GM18909 (cell line): Measurements from ENCODE around the gene RIPPLY3.
A peak's percentile ranks its signal among the peaks of the same experiment; 100 is the strongest.
"Not testable (repeated sequence)": the region's sequence is repeated elsewhere in the genome, so short reads cannot be mapped to it uniquely, and the experiment has no call there.

Experiments used
- ATAC-seq: cut with Tn5 transposase; IDR thresholded peaks from one replicate; pipeline ENCODE4 v1.9.1; 2021; ENCODE audit warnings: mild to moderate bottlenecking; ENCODE audit not compliant: unreplicated experiment, poor library complexity

RIPPLY3 gene

GRCh38 chr21:36980280-36981048, 26.0 kb upstream of the RIPPLY3 start:
- ATAC-seq = no peak

DNA sequence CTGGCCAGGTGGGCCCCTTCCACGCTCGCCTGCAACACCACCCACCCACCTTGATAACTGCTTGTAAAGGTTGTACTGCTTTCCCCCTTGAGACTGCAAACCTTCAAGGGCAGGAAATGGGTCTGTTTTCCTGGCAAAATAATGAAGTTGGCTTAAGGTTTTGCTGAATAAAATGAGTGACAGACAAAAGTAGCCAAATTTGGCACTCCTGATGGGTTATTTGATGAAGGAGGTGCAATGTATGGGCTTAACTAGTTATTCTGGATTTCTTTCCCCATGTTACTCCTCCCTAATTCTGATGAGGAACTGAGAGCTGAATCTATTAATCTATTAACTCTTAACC, 25.5 kb upstream of the RIPPLY3 start:
- no peak for ATAC-seq

- no peak for ATAC-seq
These were observed 24.4 kb upstream of the RIPPLY3 start for GRCh38 chr21:36981977-36982700.

DNA sequence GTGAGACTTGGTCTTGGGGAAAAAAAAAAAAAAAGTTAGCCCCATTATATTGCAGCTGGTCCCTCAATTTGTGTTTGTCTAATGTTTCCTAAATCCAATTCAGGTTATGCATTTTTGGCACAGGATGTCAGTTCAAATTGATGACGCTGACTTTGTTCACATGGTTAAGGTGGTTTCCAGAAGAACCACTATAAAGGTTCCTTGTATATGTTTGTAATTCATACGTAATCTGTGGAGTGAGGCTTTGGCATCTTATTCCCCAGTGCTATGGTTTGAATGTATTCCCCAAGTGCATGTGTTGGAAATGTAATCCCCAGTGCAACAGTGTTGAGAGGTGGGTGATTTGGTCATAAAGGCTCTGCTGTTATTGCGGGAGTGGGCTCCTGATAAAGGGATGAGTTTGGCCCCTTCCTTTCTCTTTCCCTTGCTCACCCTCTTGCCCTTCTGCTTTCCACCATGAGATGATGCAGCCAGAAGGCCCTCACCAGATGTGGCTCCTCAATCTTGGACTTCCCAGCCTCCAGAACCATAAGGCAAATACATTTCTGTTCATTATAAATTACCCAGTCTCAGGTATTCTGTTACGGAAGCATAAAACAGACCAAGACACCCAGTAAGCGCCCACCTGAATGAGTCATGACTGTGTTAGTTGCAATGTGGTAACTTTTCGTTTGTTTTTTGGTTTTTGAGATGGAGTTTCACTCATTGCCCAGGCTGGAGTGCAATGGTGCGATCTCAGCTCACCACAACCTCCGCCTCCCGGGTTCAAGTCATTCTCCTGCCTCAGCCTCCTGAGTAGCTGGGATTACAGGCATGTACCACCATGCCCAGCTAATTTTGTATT, 20.5 kb upstream of the RIPPLY3 start:
- ATAC-seq = no peak

GRCh38 chr21:36987845-36988244, 18.7 kb upstream of the RIPPLY3 start:
- ATAC-seq = no peak

DNA sequence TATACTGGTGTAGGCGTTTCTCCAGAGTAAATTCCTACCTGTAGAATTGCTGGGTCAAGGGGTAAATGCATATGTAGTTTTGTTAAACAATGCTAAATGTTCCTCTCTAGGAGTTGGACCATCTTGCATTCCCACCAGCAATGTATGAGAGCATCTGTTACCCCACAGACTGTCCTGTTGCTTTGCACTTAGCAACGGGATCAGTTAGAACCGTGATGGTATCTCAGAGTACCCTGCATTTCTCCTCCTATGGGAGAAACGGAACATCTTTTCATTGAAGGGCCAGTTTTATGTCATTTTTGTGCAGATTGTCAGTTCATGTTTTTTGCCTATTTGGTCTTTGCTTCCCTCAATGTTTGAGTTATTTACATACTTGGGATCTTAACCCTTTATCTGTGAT, 18.0 kb upstream of the RIPPLY3 start:
- ATAC-seq = no peak

GRCh38 chr21:36989199-36989698, 17.3 kb upstream of the RIPPLY3 start:
- ATAC-seq = not testable (repeated sequence)

- ATAC-seq = peak; percentile 93
These were observed 16.6 kb upstream of the RIPPLY3 start for GRCh38 chr21:36989699-36990507.

DNA sequence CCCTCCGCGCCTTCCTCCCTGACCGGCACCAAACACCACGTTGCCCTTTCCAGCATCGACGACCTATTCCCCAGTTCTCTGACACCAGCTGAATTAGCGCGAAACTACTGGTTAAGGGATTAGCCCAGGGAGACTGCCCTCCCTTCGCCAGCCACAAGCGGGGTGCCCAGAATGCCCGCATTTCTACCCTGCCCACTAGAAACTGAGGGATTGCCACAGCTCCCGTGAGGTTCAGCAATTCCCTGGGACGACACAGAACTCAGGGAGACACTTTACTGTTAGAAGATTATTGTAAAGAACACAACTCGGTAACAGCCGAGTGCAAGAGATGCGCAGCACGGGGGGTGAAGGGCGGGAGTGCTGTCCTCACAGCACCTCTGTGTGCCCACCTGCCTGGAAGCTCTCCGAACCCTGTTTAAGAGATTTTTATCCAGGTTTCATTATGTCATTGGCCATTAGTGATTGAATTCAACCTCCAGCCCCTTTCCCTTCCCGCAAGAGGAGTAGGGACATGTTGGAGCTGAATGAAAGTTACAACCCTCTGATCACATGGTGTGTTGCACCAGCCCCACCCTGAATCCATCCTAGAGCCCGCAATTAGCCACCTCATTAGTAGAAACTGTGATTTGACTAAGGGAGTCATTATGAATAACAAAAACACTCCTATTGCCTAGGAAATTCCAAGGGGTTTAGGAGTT, 15.8 kb upstream of the RIPPLY3 start:
- no peak for ATAC-seq

DNA sequence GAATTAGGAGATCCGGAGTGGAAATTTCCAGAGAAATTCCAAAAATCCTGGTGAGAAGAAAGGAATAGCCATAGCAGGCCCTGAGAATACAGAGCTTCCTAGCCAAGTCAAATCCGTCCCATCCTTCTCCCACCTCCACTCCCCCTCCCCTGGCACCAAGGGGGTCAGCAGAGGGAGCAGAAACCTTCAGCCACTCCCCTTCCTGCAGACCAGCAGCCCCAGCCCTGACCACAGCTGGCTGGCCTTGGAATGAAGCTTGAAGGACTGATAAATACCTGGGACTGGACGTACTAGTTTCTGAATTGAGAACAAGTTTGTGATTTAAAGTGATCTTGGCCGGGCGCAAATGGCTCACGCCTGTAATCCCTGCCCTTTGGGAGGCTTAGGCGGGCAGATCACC, 13.8 kb upstream of the RIPPLY3 start:
- no peak for ATAC-seq

- no peak for ATAC-seq
These were observed 11.9 kb upstream of the RIPPLY3 start for GRCh38 chr21:36994501-36995158.

DNA sequence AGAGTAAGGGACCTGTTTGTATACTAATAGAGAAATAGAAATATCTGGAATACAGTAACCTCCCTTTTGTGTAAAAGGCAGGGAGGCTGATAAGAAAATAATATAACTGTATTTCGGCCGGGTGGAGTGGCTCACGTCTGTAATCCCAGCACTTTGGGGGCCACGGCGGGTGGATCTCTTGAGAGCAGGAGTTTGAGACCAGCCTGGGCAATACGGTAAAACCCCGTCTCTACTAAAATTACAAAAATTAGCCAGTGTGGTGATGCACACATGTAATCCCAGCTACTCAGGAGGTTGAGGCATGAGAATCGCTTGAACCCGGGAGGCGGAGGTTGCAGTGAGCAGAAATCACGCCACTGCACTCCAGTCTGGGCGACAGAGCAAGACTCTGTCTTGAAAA, 11.2 kb upstream of the RIPPLY3 start:
- not testable (repeated sequence) for ATAC-seq

DNA sequence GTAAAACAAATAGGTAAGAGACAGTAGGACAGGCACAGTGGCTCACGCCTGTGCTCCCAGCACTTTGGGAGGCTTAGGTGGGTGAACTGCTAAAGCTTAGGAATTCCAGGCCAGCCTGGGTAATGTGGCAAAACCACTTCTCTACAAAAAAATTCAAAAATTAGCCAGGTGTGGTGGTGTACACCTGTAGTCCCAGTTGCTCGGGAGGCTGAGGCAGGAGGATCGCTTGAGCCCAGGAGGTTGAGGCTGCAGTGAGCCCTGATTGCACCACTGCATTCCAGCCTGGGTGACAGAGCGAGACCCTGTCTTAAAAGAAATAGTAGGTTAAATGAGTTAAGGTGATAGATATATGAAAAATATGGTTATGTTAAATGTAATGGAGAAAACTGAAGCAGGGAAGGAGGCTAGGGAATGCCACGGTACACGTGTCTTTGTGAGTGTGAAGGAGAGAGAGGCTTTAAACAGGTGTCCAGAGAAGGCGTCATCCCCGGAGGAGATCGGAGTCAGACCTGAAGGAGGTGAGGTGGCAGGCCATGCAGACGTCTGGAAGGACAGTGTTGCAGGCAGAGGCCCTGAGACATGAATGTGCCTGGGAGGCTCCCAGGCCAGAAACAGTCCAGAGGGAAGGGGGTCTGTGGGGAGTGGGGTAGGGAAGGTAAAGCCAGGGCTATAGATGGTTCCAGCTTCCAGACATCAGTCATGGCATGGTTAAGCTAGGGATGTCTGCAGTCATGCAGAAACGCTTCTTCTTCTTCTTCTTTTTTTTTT, 7.2 kb upstream of the RIPPLY3 start:
- no peak for ATAC-seq

DNA sequence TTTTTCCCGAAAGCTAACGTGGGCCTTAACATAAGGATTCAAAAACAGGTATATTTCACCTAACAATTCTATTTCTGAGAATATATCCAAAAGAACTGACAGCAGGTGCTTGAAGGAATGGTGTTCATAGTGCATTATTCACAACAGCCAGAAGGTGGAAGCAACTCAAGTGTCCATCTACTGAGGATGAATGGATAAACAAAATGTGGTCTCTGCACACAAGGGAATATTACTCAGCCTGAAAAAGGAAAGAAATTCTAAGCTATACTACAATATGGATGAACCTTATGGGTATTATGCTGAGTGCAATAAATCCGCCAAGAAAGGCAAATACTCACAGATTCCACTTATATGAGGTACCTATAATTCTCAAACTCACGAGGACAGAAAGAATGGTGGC, 6.1 kb upstream of the RIPPLY3 start:
- ATAC-seq = no peak

GRCh38 chr21:37001441-37001840, 5.1 kb upstream of the RIPPLY3 start:
- ATAC-seq = no peak

DNA sequence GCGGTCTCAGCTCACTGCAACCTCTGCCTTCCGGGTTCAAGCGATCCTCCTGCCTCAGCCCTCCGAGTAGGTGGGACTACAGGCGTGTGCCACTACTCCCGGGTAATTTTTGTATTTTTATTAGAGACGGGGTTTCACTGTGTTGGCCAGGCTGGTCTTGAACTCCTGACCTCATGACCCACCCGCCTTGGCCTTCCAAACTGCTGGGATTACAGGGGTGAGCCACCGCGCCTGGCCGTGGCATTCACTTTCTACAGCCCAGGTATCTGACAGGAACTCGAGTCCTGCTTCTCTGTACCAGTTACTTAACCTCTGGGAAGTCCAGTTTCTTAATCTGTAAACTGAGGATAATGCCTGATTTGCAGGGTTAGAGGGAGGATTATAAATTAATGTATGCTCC, 3.7 kb upstream of the RIPPLY3 start:
- not testable (repeated sequence) for ATAC-seq

- not testable (repeated sequence) for ATAC-seq
These were observed 2.6 kb upstream of the RIPPLY3 start for GRCh38 chr21:37003917-37004316.
